ENCODE data around the gene SSBP3.

GRCh38 chr1:54399765-54400164 lies 6.4 kb downstream of the SSBP3 start:
- TF ChIP-seq CTCF (IDR thresholded peaks at IDR 0.05 in 2 of 3, conservative IDR thresholded peaks at IDR 0.05 in 1 of 3; ENCODE audit: insufficient read depth in 2 of 3, low read depth in 1 of 3, low read length in 3 of 3) (no peak), TAF15 (IDR thresholded peaks at IDR 0.05; ENCODE audit: low read depth, low read length) (no peak), HCFC1 (IDR thresholded peaks at IDR 0.05; ENCODE audit: low read depth, low read length) (no peak), MXI1 (IDR thresholded peaks at IDR 0.05; ENCODE audit: low read depth, low read length) (no peak)
